Karpas-422 (cell line): ENCODE results near the gene IHH. TPM values are rescaled to one million over a fixed set of nuclear protein-coding genes. Genes with fewer than 3 reads are reported as not detected.

Experiments
- DNase-seq: peaks from one replicate; pipeline ENCODE4 v3.0.0-alpha.2; 2015
- H2AFZ ChIP-seq: fragments of 200-600 bp; sonication (generic); 2 replicates; pipeline ENCODE4 v1.6.1; 2014; ENCODE audit warnings: antibody characterized with exemption, low read length, mixed read lengths
- H3K27ac ChIP-seq: fragments of 200-600 bp; sonication (generic); 2 replicates; pipeline ENCODE4 v1.5.1; 2014; ENCODE audit warnings: mild to moderate bottlenecking, low read length, moderate library complexity
- H3K27me3 ChIP-seq: fragments of 200-600 bp; sonication (generic); 2 replicates; pipeline ENCODE4 v1.6.1; 2014; ENCODE audit warnings: low read length, mixed read lengths
- H3K36me3 ChIP-seq: fragments of 200-600 bp; sonication (generic); 2 replicates; pipeline ENCODE4 v1.6.1; 2014; ENCODE audit warnings: low read length, mixed read lengths; ENCODE audit not compliant: insufficient read depth
- H3K4me1 ChIP-seq: fragments of 200-600 bp; sonication (generic); 2 replicates; pipeline ENCODE4 v1.6.1; 2014; ENCODE audit warnings: mild to moderate bottlenecking, low read length, mixed read lengths
- H3K4me2 ChIP-seq: fragments of 200-600 bp; sonication (generic); 2 replicates; pipeline ENCODE4 v1.6.1; 2014; ENCODE audit warnings: low read length, low read depth, mild to moderate bottlenecking; ENCODE audit not compliant: poor library complexity, severe bottlenecking
- H3K4me3 ChIP-seq: fragments of 200-600 bp; sonication (generic); 2 replicates; pipeline ENCODE4 v1.5.1; 2014; ENCODE audit warnings: mild to moderate bottlenecking, antibody characterized with exemption, low read length, mixed read lengths
- H3K79me2 ChIP-seq: fragments of 200-600 bp; sonication (generic); 2 replicates; pipeline ENCODE4 v1.6.1; 2014; ENCODE audit warnings: mild to moderate bottlenecking, low read length, mixed read lengths
- H3K9ac ChIP-seq: fragments of 200-600 bp; sonication (generic); 2 replicates; pipeline ENCODE4 v1.6.0; 2014; ENCODE audit warnings: low read length
- H3K9me2 ChIP-seq: fragments of 200-600 bp; sonication (generic), shearing (Covaris generic); replicated peaks from 2 replicates; pipeline ENCODE4 v1.6.0; 2014; ENCODE audit warnings: mild to moderate bottlenecking, low read length, moderate library complexity; ENCODE audit not compliant: insufficient read depth
- H3K9me3 ChIP-seq: fragments of 300-700, 200-600 bp; sonication (generic); 2 replicates; pipeline ENCODE4 v1.6.1; 2014; ENCODE audit warnings: low read length, mixed read lengths
- H4K20me1 ChIP-seq: fragments of 200-600 bp; sonication (generic); 2 replicates; pipeline ENCODE4 v1.6.1; 2014; ENCODE audit warnings: mild to moderate bottlenecking, antibody characterized with exemption, low read length, low read depth; ENCODE audit not compliant: insufficient read depth
- total RNA-seq: library from RNA; depleted of rRNA; stranded (reverse); fragments of >200 nt; shearing (Covaris generic); gene quantifications from 2 replicates; pipeline ENCODE4 v1.2.3, GENCODE V29; 2014; ENCODE audit warnings: low replicate concordance

Gene IHH
- total RNA-seq, 1 experiment from 2014 or later = not detected

DNA sequence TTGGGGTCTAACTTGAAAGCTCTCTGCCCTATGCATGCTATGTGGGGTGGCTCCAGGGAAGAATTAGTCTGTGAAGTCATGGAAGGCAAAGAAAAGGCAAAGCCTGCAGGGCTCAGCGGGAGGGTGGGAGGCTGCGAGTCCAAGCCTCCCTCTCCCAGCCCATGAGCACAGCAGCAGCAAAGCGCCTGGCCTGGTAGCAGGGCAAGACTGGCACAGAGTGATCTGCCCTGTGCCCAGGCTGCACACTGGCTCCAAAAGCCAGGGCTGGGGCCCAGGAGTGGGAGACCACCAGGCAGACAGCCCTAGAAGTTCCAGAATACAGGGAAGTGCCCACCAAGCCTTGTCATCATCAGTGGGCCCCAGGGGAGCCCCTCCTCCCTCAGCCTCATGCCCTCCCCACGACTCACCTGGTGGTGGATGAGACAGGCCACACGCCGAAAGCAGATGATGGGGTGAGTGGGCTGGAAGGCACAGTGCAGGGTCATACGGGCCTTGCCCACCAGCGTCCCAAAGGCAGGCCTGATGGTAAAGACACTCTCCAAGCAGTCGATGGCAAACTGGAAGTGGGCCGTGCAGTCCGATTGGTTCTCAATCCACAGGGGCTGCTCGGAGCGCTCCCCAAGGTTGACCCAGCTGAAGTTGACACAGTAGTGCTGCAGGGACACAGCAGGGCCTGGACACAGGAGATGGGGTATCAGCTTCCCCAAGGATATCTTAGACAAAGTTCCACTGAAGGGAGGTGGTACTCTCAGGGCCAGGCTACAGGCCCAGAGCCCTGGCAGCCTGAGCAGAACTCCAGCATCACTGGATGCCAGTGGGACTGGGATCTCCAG lies 31.5 kb downstream of the IHH start:
- H3K4me1 ChIP-seq = no peaks in the 10 kb centered on the region
- no peaks in the 10 kb centered on the region for H3K9me3 ChIP-seq
- H2AFZ ChIP-seq = no peak overlapping the region
- H3K4me3 ChIP-seq = no peak overlapping the region
- H4K20me1 ChIP-seq = 0 out of 2 replicates have a peak, but pooled peaks cover 3% of the 10 kb centered on the region
- no peaks in the 10 kb centered on the region for H3K36me3 ChIP-seq
- H3K79me2 ChIP-seq = no peaks in the 10 kb centered on the region
- H3K9me2 ChIP-seq = no peaks in the 10 kb centered on the region
- H3K27me3 ChIP-seq = no peaks in the 10 kb centered on the region
- H3K9ac ChIP-seq = no peak overlapping the region
- DNase-seq = no peak
- H3K4me2 ChIP-seq = no peak overlapping the region
- no peak overlapping the region for H3K27ac ChIP-seq

DNA sequence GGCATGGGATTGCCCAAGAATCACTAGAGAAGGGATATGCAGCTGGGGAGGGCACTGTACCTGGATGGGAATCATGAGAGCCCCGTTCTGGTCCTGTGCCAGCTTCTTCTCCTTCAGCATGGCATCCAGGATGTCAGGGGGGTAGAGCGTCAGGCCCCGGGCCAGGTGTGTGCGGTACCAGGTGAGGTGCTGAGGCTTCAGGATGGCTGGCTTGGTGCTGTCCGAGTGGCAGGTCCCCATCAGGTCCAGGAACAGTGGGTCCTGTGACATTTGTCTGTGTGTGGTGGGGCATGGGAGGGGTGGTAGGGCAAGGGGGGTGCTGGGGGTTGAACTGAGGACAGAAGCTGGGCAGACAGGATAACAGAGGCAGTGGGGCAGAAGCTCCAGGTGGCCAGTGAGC lies 32.6 kb downstream of the IHH start:
- Histone ChIP-seq H2AFZ (no peak overlapping the region), H3K9me2 (no peaks in the 10 kb centered on the region), H3K36me3 (no peaks in the 10 kb centered on the region), H3K9me3 (no peaks in the 10 kb centered on the region), H4K20me1 (0 out of 2 replicates have a peak, but pooled peaks cover 3% of the 10 kb centered on the region), H3K4me1 (no peaks in the 10 kb centered on the region), H3K9ac (no peak overlapping the region), H3K4me2 (no peak overlapping the region), H3K79me2 (no peaks in the 10 kb centered on the region), H3K4me3 (no peak overlapping the region), H3K27ac (no peak overlapping the region), H3K27me3 (no peaks in the 10 kb centered on the region)
- DNase-seq = no peak

DNA sequence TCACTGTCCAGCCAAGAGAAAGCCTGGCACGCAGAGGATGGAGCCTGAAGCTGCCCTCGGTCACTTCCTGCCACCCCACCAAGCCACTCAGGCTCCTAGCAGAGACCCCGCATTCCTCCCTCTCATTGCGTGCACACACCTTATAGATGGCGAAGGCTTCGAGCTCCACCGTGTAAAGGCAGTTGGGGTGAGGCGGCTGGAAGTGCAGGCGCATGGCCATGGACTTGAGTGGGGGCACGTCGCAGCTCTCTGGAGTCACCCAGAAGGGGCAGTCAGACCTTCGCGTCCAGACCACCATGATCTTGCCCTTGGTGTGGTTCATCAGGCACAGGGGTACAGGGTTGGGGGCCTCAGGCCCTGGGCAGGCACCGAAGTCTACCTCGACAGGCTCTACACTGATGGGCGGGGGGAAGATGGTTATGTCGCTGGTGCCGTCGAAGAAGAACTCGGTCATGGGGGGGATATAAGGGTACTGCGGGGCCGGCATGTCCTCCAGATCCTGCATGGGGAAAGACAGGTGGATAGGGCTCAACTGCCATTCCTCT lies 33.1 kb downstream of the IHH start:
- H3K9me3 ChIP-seq = no peaks in the 10 kb centered on the region
- H3K27ac ChIP-seq = no peak overlapping the region
- no peaks in the 10 kb centered on the region for H3K79me2 ChIP-seq
- H3K9me2 ChIP-seq = no peaks in the 10 kb centered on the region
- H3K36me3 ChIP-seq = no peaks in the 10 kb centered on the region
- no peaks in the 10 kb centered on the region for H3K4me1 ChIP-seq
- H3K4me3 ChIP-seq = no peak overlapping the region
- no peak overlapping the region for H2AFZ ChIP-seq
- no peak for DNase-seq
- no peak overlapping the region for H3K9ac ChIP-seq
- no peaks in the 10 kb centered on the region for H3K27me3 ChIP-seq
- H4K20me1 ChIP-seq = 0 out of 2 replicates have a peak, but pooled peaks cover 3% of the 10 kb centered on the region
- no peak overlapping the region for H3K4me2 ChIP-seq

DNA sequence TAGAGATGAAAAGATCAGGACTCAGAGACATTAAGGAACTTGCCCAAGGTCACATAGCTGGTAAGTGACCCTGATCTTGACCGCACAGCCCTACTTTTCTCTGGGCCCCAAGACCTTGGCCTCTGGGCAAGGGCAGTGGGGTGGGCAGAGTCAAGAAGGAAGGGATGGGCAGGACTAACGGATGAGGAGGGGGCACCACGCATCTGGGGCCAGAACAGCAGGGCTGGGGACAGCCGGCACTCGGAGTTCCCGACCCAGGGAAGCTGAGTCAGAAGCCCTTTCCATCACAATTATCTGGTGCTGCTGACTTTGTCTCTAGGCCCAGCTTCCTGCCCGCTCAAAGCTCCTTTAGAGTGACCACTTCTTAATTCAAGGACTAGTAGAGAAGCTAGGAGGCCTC lies 33.8 kb downstream of the IHH start:
- Histone ChIP-seq H3K4me1 (no peaks in the 10 kb centered on the region), H3K9me2 (no peaks in the 10 kb centered on the region)

DNA sequence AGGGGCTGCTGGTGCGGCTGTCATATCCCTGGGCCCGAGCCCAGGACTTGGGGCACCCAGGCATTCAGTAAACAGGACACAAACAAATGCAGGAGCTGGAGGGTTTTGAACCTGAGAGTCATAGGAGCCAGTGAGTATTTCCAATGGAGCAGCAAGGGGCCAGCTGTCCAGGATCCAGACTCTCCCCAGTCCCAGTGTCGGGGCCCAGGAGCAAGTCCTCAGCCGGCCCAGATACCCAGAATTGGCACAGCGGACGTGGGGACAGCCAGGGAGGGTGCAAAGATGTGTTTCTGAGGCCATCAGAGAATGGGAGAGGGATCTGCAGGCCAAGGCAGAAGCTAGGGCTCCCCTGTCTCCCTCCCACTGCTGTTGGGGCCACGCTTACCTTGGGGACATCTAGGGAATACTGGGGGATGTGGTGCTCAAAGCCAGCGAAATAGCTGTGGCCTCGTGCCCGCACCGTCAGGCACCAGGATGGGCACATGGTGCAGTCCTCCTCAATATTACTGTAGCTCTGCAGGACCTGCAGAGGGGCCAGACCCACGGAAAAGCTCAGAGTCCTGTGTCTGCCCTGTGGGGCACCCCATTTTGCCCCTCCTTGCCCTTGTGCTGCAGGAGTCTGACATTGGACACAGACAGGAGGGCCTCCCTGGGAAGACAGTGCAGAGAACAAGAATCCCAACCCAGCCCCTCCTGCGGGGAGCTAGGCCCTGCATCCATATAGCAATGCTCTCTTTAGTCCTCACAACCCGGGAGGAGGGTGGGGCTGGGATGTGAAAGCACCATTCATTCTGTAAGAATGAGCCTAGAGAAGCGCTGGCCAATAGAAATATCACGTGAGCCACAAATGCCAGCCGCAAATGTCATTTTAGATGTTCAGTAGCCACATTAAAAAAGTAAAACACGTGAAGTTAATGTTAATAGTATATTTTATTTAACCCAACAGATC lies 34.8 kb downstream of the IHH start:
- Histone ChIP-seq H2AFZ (no peak overlapping the region), H3K27ac (no peak overlapping the region), H4K20me1 (0 out of 2 replicates have a peak, but pooled peaks cover 3% of the 10 kb centered on the region), H3K4me1 (no peaks in the 10 kb centered on the region), H3K4me3 (no peak overlapping the region), H3K9me2 (no peaks in the 10 kb centered on the region), H3K4me2 (no peak overlapping the region), H3K27me3 (no peaks in the 10 kb centered on the region), H3K36me3 (no peaks in the 10 kb centered on the region), H3K9me3 (no peaks in the 10 kb centered on the region), H3K9ac (no peak overlapping the region), H3K79me2 (no peaks in the 10 kb centered on the region)
- no peak for DNase-seq

More for the DNA sequence above, 33.8 kb downstream of the IHH start:
- Histone ChIP-seq H3K4me3 (no peak overlapping the region), H3K27me3 (no peaks in the 10 kb centered on the region), H3K36me3 (no peaks in the 10 kb centered on the region), H3K4me2 (no peak overlapping the region), H3K9ac (no peak overlapping the region), H4K20me1 (0 out of 2 replicates have a peak, but pooled peaks cover 3% of the 10 kb centered on the region), H3K27ac (no peak overlapping the region), H3K79me2 (no peaks in the 10 kb centered on the region), H2AFZ (no peak overlapping the region), H3K9me3 (no peaks in the 10 kb centered on the region)
- no peak for DNase-seq

DNA sequence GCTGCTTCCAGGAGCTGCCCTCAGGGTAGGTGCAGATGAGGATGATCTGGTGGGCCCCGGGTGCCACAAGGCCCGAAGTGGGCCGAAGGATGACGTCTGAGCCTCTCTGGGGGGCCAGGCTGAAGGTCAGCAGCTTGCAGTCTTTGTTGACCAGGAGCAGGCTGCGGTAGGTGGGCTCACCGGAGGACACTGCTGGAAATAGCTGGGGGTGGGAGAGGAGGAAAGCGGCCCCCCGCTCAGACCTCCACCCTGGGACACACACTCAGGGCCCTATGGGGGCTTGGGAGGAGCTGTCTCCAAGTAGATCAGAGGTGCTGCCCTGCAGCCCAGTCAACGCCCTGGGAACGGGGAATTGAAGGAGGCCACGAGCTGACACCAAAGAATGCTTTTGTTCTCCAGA lies 36.7 kb downstream of the IHH start:
- no peaks in the 10 kb centered on the region for H3K9me3 ChIP-seq
- H3K4me1 ChIP-seq = no peaks in the 10 kb centered on the region
- H3K27me3 ChIP-seq = no peaks in the 10 kb centered on the region
- H3K9me2 ChIP-seq = no peaks in the 10 kb centered on the region
- H3K4me2 ChIP-seq = no peak overlapping the region
- no peak for DNase-seq
- H3K27ac ChIP-seq = no peak overlapping the region
- no peak overlapping the region for H3K9ac ChIP-seq
- no peak overlapping the region for H2AFZ ChIP-seq
- H3K4me3 ChIP-seq = no peak overlapping the region
- no peaks in the 10 kb centered on the region for H3K36me3 ChIP-seq
- H3K79me2 ChIP-seq = no peaks in the 10 kb centered on the region
- H4K20me1 ChIP-seq = no peaks in the 10 kb centered on the region

DNA sequence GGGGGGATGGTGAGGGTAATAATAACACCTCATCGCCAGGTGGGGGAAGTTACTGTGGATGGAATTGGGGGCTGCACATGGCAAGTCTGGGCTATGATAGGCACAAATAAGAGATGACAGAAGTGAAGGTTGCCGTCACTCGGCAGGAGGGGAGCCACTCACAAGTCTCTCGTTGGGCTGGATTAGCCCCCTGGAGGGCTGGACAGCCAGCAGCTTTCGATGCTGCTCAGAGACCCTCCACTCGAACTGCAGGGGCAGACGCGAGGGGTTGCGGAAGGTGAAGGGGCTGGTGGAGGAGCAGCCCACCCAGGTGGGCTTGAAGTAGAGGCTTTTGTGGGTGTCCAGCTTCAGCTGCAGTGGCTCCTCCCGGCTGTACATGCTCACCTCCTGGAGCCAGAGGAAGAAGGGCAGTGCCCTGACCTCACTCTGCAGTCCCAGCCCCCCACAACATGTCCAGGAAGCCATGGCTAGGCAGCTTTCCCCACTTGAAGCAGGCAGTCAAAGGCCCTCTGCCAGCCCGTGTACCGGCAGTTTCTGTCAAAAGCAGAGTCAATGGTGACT lies 37.6 kb downstream of the IHH start:
- no peaks in the 10 kb centered on the region for H3K36me3 ChIP-seq
- no peak overlapping the region for H3K4me2 ChIP-seq
- H2AFZ ChIP-seq = no peak overlapping the region
- no peak for DNase-seq
- no peak overlapping the region for H3K9ac ChIP-seq
- no peaks in the 10 kb centered on the region for H4K20me1 ChIP-seq
- no peaks in the 10 kb centered on the region for H3K9me2 ChIP-seq
- no peaks in the 10 kb centered on the region for H3K79me2 ChIP-seq
- no peaks in the 10 kb centered on the region for H3K27me3 ChIP-seq
- no peak overlapping the region for H3K27ac ChIP-seq
- H3K4me1 ChIP-seq = no peaks in the 10 kb centered on the region
- H3K9me3 ChIP-seq = no peaks in the 10 kb centered on the region
- no peak overlapping the region for H3K4me3 ChIP-seq
